Small intestine (tissue), 7 donors: ENCODE measurements around the gene R3HDM2. TPM values are rescaled to one million over a fixed set of nuclear protein-coding genes. Genes with fewer than 3 reads are reported as not detected.

Experiments
- DNase-seq, 2 donors: peaks; one replicate each; pipeline versions ENCODE4 v3.0.0 to v3.0.0-alpha.2; 2013
- FAIRE-seq: peaks from 2 replicates; lab custom pipeline; 2012; peaks lifted over from hg19 to GRCh38; lab: Jason Lieb, UNC
- H3K27ac ChIP-seq, 3 donors: one replicate each; pipeline ENCODE4 v1.5.1; 2013; ENCODE audit warnings: low read length in 2 of 3, mild to moderate bottlenecking in 2 of 3, control low read depth in 1 of 3, inconsistent platforms in 1 of 3, low read depth in 1 of 3, moderate library complexity in 1 of 3
- H3K27me3 ChIP-seq, 3 donors: one replicate each; pipeline ENCODE4 v1.6.1; 2013; ENCODE audit warnings: low read length in 3 of 3, inconsistent platforms in 1 of 3; ENCODE audit not compliant: control insufficient read depth in 3 of 3, insufficient read depth in 3 of 3
- H3K36me3 ChIP-seq, 3 donors: one replicate each; pipeline ENCODE4 v1.6.1; 2013; ENCODE audit warnings: low read length in 3 of 3, inconsistent platforms in 1 of 3, low read depth in 1 of 3, mild to moderate bottlenecking in 1 of 3, moderate library complexity in 1 of 3; ENCODE audit not compliant: control insufficient read depth in 3 of 3, insufficient read depth in 2 of 3
- H3K4me1 ChIP-seq, 3 donors: one replicate each; pipeline ENCODE4 v1.6.1; 2013; ENCODE audit warnings: low read length in 2 of 3, inconsistent platforms in 1 of 3, low read depth in 1 of 3, mild to moderate bottlenecking in 1 of 3, moderate library complexity in 1 of 3; ENCODE audit not compliant: control insufficient read depth in 3 of 3, insufficient read depth in 2 of 3
- H3K4me3 ChIP-seq, 3 donors: one replicate each; pipeline ENCODE4 v1.5.1; 2013; ENCODE audit warnings: low read length in 3 of 3, control low read depth in 1 of 3, inconsistent platforms in 1 of 3, low read depth in 1 of 3, mild to moderate bottlenecking in 1 of 3, moderate library complexity in 1 of 3
- H3K9me3 ChIP-seq, 2 donors: one replicate each; pipeline ENCODE4 v1.6.1; 2013; ENCODE audit warnings: low read depth in 1 of 2, low read length in 1 of 2; ENCODE audit not compliant: control insufficient read depth in 2 of 2, insufficient read depth in 1 of 2
- WGBS, 3 donors: extraction: QIAGEN DNeasy Blood & Tissue Kit; methylation state at CpG; one replicate each; pipeline ENCODE4 v1.1.7; 2013; 5-methylcytosine and 5-hydroxymethylcytosine counted together
- polyA plus RNA-seq, 4 donors: library from polyadenylated mRNA; stranded (reverse) in 3 of 4; unstranded in 1 of 4; fragments of 200-250 nt in 3 of 4; fragments of 120-200 nt in 1 of 4; gene quantifications; one replicate each; pipeline versions ENCODE4 v1.2.1 to v1.2.3, GENCODE V29; 2013
- donor health status: healthy with polysubstance abuse.
- donor health status: control.
- donor health status: control.
- donor health status: Bipolar disorder and iron deficiency.
- donor health status: healthy.

R3HDM2 gene
- polyA plus RNA-seq, 4 donors, result 14.5 to 62.4 (median 18.7) TPM

GRCh38 chr12:57462912-57463253, 32.0 kb upstream of the R3HDM2 start:
- peaks cover 0 to 22% (median 0%) of the 10 kb centered on the region in 3 donors for H3K27me3 ChIP-seq
- DNase-seq, result no peak
- H3K27ac ChIP-seq, result no peak overlapping the region
- H3K4me1 ChIP-seq, result peaks cover 3 to 27% (median 5%) of the 10 kb centered on the region in 3 donors
- peaks cover 0 to 21% (median 0%) of the 10 kb centered on the region in 3 donors for H3K36me3 ChIP-seq
- no peaks in the 10 kb centered on the region for H3K9me3 ChIP-seq
- 26 to 29% (median 28%) methylated on average over 5 of the region's 5 CpGs for WGBS, 3 donors
- no peak for FAIRE-seq
- H3K4me3 ChIP-seq, result no peak overlapping the region

- Histone ChIP-seq H3K4me1 (peaks cover 3 to 27% (median 5%) of the 10 kb centered on the region in 3 donors), H3K36me3 (peaks cover 0 to 16% (median 0%) of the 10 kb centered on the region in 3 donors), H3K9me3 (no peaks in the 10 kb centered on the region), H3K27ac (peak overlapping the region; percentile 22 to 85 (median 76)), H3K27me3 (peaks cover 0 to 21% (median 0%) of the 10 kb centered on the region in 3 donors), H3K4me3 (peak overlapping the region; percentile 36 to 87 (median 43))
- peak; percentile 91 to 94 for DNase-seq
- 0% methylated on average over 24 to 28 of the region's 28 CpGs for WGBS, 3 donors
- FAIRE-seq, result no peak
Measured at GRCh38 chr12:57462251-57462911, 31.5 kb upstream of the R3HDM2 start.

- Histone ChIP-seq H3K4me3 (peak overlapping the region; percentile 36 to 87 (median 43)), H3K36me3 (peaks cover 0 to 15% (median 0%) of the 10 kb centered on the region in 3 donors), H3K27ac (peak overlapping the region in 2 of 3 donors; percentile 76 to 85), H3K9me3 (no peaks in the 10 kb centered on the region), H3K27me3 (peaks cover 0 to 21% (median 0%) of the 10 kb centered on the region in 3 donors), H3K4me1 (peaks cover 3 to 27% (median 5%) of the 10 kb centered on the region in 3 donors)
- 0% methylated on average over 8 to 9 of the region's 9 CpGs for WGBS, 3 donors
- DNase-seq (no peak), FAIRE-seq (no peak)
Measured at GRCh38 chr12:57461917-57462250, 31.0 kb upstream of the R3HDM2 start.

DNA sequence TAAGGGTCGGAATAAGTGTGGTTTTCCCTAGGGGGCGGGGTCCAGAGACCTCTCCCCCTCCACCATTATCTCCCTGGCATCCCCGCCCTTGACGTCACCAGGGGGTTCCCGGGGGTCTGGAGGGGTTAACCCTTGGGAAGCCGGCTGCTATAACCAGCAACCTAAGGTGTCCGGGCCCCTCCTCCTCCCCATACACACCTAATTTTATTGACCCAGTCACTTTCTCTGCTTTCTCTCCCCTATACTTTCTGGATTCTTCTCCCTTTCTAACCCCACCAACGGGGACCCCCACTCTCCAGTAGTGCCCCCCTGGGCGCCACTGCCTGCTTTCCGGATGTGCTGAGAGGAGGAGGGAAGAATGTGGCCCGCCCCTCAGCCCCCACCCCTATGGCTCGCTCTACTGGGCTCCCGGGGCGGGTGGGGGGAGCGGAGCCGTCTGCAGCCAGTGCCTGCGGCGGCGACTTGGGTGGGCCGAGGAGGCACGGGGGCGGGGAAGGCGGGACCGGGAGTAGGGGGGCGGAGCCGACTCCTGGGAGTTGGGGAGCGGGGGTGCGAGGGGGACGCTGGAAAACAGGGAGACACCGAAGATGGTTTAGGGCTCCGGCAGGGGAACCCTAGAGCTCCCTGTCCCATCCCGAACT, 30.6 kb upstream of the R3HDM2 start:
- H3K36me3 ChIP-seq, result peaks cover 0 to 15% (median 0%) of the 10 kb centered on the region in 3 donors
- no peaks in the 10 kb centered on the region for H3K9me3 ChIP-seq
- peaks cover 0 to 21% (median 0%) of the 10 kb centered on the region in 3 donors for H3K27me3 ChIP-seq
- FAIRE-seq (no peak), DNase-seq (peak in 1 of 2 donors; percentile 72)
- 0 to 1% (median 0%) methylated on average over 23 to 32 of the region's 32 CpGs for WGBS, 3 donors
- peak overlapping the region; percentile 36 to 87 (median 43) for H3K4me3 ChIP-seq
- H3K4me1 ChIP-seq, result peaks cover 3 to 27% (median 5%) of the 10 kb centered on the region in 3 donors
- H3K27ac ChIP-seq, result peak overlapping the region in 2 of 3 donors; percentile 76 to 85

- no peaks in the 10 kb centered on the region for H3K9me3 ChIP-seq
- H3K27ac ChIP-seq, result peak overlapping the region in 2 of 3 donors; percentile 42 to 69
- peaks cover 3 to 33% (median 5%) of the 10 kb centered on the region in 3 donors for H3K4me1 ChIP-seq
- peak overlapping the region in 2 of 3 donors; percentile 43 to 87 for H3K4me3 ChIP-seq
- H3K36me3 ChIP-seq, result peaks cover 0 to 14% (median 0%) of the 10 kb centered on the region in 3 donors
- peak in 1 of 2 donors; percentile 54 for DNase-seq
- FAIRE-seq, result no peak
- H3K27me3 ChIP-seq, result peaks cover 0 to 21% (median 0%) of the 10 kb centered on the region in 3 donors
- WGBS, 3 donors, result 3 to 5% (median 3%) methylated on average over 18 to 19 of the region's 19 CpGs
Measured at GRCh38 chr12:57460841-57461275, 30.0 kb upstream of the R3HDM2 start.

- peaks cover 3 to 37% (median 5%) of the 10 kb centered on the region in 3 donors for H3K4me1 ChIP-seq
- no peak for FAIRE-seq
- H3K4me3 ChIP-seq, result peak overlapping the region in 2 of 3 donors; percentile 55 to 87
- WGBS, 3 donors, result 2 to 3% (median 3%) methylated on average over 5 to 6 of the region's 6 CpGs
- H3K36me3 ChIP-seq, result peaks cover 0 to 10% (median 0%) of the 10 kb centered on the region in 3 donors
- peak in 1 of 2 donors; percentile 49 for DNase-seq
- peaks cover 0 to 18% (median 0%) of the 10 kb centered on the region in 3 donors for H3K27me3 ChIP-seq
- H3K27ac ChIP-seq, result peak overlapping the region in 2 of 3 donors; percentile 42 to 69
- H3K9me3 ChIP-seq, result no peaks in the 10 kb centered on the region
Measured at GRCh38 chr12:57460468-57460784, 29.6 kb upstream of the R3HDM2 start.

- Histone ChIP-seq H3K36me3 (peaks cover 0 to 8% (median 0%) of the 10 kb centered on the region in 3 donors), H3K27ac (peak within 1 kb of the TSS; percentile 58 to 80 (median 69)), H3K9me3 (no peaks in the 10 kb centered on the region), H3K27me3 (peaks cover 0 to 17% (median 0%) of the 10 kb centered on the region in 3 donors), H3K4me3 (peak within 1 kb of the TSS; percentile 54 to 87 (median 55)), H3K4me1 (peaks cover 3 to 42% (median 5%) of the 10 kb centered on the region in 3 donors)
- FAIRE-seq (no peak), DNase-seq (peak in 1 of 2 donors; percentile 21)
- WGBS, 3 donors, result 0 to 1% (median 1%) methylated on average over 21 to 36 of the region's 36 CpGs
Measured at GRCh38 chr12:57459750-57460467, 29.1 kb upstream of the R3HDM2 start, which contains the start of gene GLI1. TSS of gene GLI1 (plus strand) at chr12:57459785. CDS start at chr12:57463692, 3,907 bp downstream.
